B cell (primary cell): ENCODE data around the gene ARHGAP6. TPM values are rescaled to one million over a fixed set of nuclear protein-coding genes. Genes with fewer than 3 reads are reported as not detected.

Source experiments
- ATAC-seq: fragments of 200-7000 bp; cut with Tn5 transposase; one replicate; pipeline ENCODE4 v1.10.0; 2021; ENCODE audit warnings: low read depth, mild to moderate bottlenecking, moderate number of reproducible peaks, moderate library complexity
- CTCF ChIA-PET: fragments of 350-600 bp; sonication (Branson Sonifier 250); formaldehyde crosslinking; loops from one replicate; lab custom pipeline; 2021; ENCODE audit warnings: antibody characterized with exemption, inconsistent platforms; lab: Charles Lee
- POLR2A ChIA-PET: fragments of 350-600 bp; sonication (Branson Sonifier 250); formaldehyde crosslinking; loops from one replicate; lab custom pipeline; 2021; ENCODE audit warnings: antibody characterized with exemption; lab: Charles Lee
- DNase-seq: peaks from one replicate; pipeline ENCODE4 v3.0.0; 2013
- H2AFZ ChIP-seq: 2 replicates; pipeline ENCODE4 v1.6.1; 2012; ENCODE audit warnings: mild to moderate bottlenecking, low read depth, low read length; ENCODE audit not compliant: insufficient read depth, poor library complexity, severe bottlenecking
- H3K27ac ChIP-seq, 2 donors: 1 replicate in 1 of 2; 2 replicates in 1 of 2; pipeline ENCODE4 v1.5.1; 2012 to 2013; ENCODE audit warnings: low read length in 2 of 2, mild to moderate bottlenecking in 2 of 2, moderate library complexity in 1 of 2
- H3K27me3 ChIP-seq, 4 experiments: fragments of 200-600 bp in 1 of 4; sonication (generic) in 1 of 4; replicated peaks in 1 of 4; 1 replicate in 2 of 4; 2 replicates in 2 of 4; pipeline versions ENCODE4 v1.6.1 to v1.7.0; 2013 to 2016; ENCODE audit warnings: low read length in 3 of 4, mild to moderate bottlenecking in 2 of 4, mixed read lengths in 1 of 4, moderate library complexity in 1 of 4; ENCODE audit not compliant: insufficient read depth in 4 of 4, control insufficient read depth in 3 of 4; ENCODE audit errors: control extremely low read depth in 1 of 4
- H3K36me3 ChIP-seq, 2 experiments: replicated peaks in 1 of 2; 1 replicate in 1 of 2; 2 replicates in 1 of 2; pipeline versions ENCODE4 v1.6.1 to v1.7.1; 2013; ENCODE audit warnings: low read length in 1 of 2; ENCODE audit not compliant: insufficient read depth in 2 of 2, control insufficient read depth in 1 of 2; ENCODE audit errors: control extremely low read depth in 1 of 2, extremely low read depth in 1 of 2
- H3K4me1 ChIP-seq, 2 donors: fragments of 200-600 bp in 1 of 2; sonication (generic) in 1 of 2; 1 replicate in 1 of 2; 2 replicates in 1 of 2; pipeline versions ENCODE4 v1.5.1 to v1.6.1; 2013 to 2017; ENCODE audit warnings: low read length in 2 of 2; ENCODE audit not compliant: control insufficient read depth in 2 of 2, insufficient read depth in 2 of 2
- H3K4me2 ChIP-seq: replicated peaks from 2 replicates; pipeline ENCODE3; 2012; ENCODE audit warnings: mild to moderate bottlenecking, low read depth, low read length; ENCODE audit not compliant: poor library complexity, severe bottlenecking
- H3K4me3 ChIP-seq, 5 experiments: fragments of 200-600 bp in 1 of 5; sonication (generic) in 1 of 5; 1 replicate in 3 of 5; 2 replicates in 2 of 5; pipeline versions ENCODE4 v1.5.1 to v1.7.0; 2011 to 2016; ENCODE audit warnings: low read length in 4 of 5, mild to moderate bottlenecking in 4 of 5, low read depth in 2 of 5, control low read depth in 1 of 5, moderate library complexity in 1 of 5; ENCODE audit not compliant: insufficient read depth in 1 of 5; ENCODE audit errors: control extremely low read depth in 1 of 5, extremely low read depth in 1 of 5
- H3K79me2 ChIP-seq: fragments of 200-600 bp; sonication (generic); one replicate; pipeline ENCODE4 v1.6.0; 2016; ENCODE audit warnings: low read length; ENCODE audit not compliant: control insufficient read depth, insufficient read depth
- H3K9ac ChIP-seq: fragments of 200-600 bp; sonication (generic); 2 replicates; pipeline ENCODE4 v1.6.1; 2017; ENCODE audit warnings: mild to moderate bottlenecking, low read length, moderate library complexity
- H3K9me3 ChIP-seq, 3 donors: one replicate each; pipeline versions ENCODE4 v1.6.1 to v1.7.1; 2013; ENCODE audit warnings: low read length in 2 of 3; ENCODE audit not compliant: control insufficient read depth in 2 of 3, insufficient read depth in 1 of 3; ENCODE audit errors: control extremely low read depth in 1 of 3
- H4K20me1 ChIP-seq: 2 replicates; pipeline ENCODE4 v1.6.0; 2012; ENCODE audit warnings: mild to moderate bottlenecking, low read length; ENCODE audit not compliant: insufficient read depth, control insufficient read depth, poor library complexity, severe bottlenecking
- H3K27ac Mint-ChIP-seq: one replicate; pipeline ENCODE4 v1.8.0; 2021; ENCODE audit warnings: mixed read lengths
- H3K27me3 Mint-ChIP-seq: one replicate; pipeline ENCODE4 v1.8.0; 2021; ENCODE audit warnings: mixed read lengths
- H3K4me1 Mint-ChIP-seq: one replicate; pipeline ENCODE4 v1.8.0; 2021; ENCODE audit warnings: mixed read lengths
- H3K4me3 Mint-ChIP-seq: one replicate; pipeline ENCODE4 v1.8.0; 2021; ENCODE audit warnings: mixed read lengths
- H3K9me3 Mint-ChIP-seq: one replicate; pipeline ENCODE4 v1.8.0; 2022; ENCODE audit warnings: mixed read lengths; ENCODE audit not compliant: insufficient read depth
- EZH2 ChIP-seq: IDR thresholded peaks from 2 replicates; pipeline ENCODE4 v1.6.1; 2012; ENCODE audit warnings: borderline replicate concordance, low read depth, mild to moderate bottlenecking, moderate library complexity, low read length; ENCODE audit not compliant: insufficient read depth, poor library complexity, severe bottlenecking
- WGBS: methylation state at CpG from one replicate; pipeline ENCODE4 v1.1.5; 2013; ENCODE audit warnings: missing lambda C conversion rate; ENCODE audit not compliant: insufficient coverage; 5-methylcytosine and 5-hydroxymethylcytosine counted together
- intact Hi-C: fragments of 100-400 bp; cut with micrococcal nuclease; formaldehyde crosslinking; loops from one replicate; pipeline ENCODE4 v1.10.0; 2022
- polyA plus RNA-seq: library from polyadenylated mRNA; depleted of rRNA; stranded (reverse); fragments of >200 nt; gene quantifications from 2 replicates; pipeline ENCODE4 v1.2.3, GENCODE V29; 2012
- total RNA-seq, 2 donors: library from RNA; stranded (reverse); fragments of 120-200 nt in 1 of 2; gene quantifications; 1 replicate in 1 of 2; 2 replicates in 1 of 2; pipeline versions ENCODE4 v1.2.3 to v1.2.4, GENCODE V29; 2013 to 2022
- TF ChIP-seq, protein P1 (sequence below): fragments of 200-600 bp; IDR thresholded peaks from one replicate; pipeline ENCODE4 v1.8.0; 2022; ENCODE audit warnings: antibody characterized with exemption, mild to moderate bottlenecking

The ARHGAP6 gene
- total and polyA plus RNA-seq, 2 donors (not counting 1 experiment from before 2014, with no cell fraction given) = 1.6 to 2.6 TPM

DNA sequence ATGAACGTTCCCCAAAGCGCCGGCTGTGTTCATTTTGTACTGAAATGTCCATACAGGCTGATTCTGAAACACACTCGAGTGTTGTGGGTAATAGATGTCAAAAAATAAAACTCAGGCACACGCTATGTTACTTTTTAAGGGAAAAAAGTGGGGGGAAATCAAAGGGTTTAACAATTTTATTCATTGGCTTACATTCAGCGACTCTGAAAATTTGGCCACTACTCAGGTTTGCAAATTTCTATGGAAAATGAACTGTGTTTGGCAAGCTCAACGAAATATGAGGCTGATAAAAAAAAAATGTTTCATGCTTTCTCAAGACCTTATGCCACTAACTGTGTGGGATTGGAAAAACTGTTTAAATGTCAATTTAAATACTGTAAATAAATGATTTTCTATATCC, 354.0 kb downstream of the ARHGAP6 start:
- POLR2A ChIA-PET = no interaction called here

DNA sequence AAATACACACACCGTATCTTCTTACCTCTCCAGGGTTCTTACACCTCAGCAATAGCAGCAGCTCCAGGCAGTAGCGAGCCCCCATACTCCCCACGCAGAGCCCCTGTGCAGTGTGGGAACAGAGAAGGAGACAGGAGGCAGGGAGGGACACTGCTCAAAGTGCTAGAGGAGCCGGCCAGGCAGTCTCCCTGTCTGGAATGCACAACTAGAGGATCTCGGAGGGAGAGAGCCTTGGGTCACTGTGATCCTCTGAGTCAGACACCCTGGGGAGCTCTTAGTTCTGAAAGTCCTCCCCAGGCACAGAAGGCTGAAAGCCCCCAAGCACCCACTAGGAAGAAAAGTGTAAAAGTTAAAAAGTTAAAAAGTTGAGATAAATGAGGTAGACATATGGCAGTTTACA, 356.5 kb downstream of the ARHGAP6 start:
- whole genome bisulfite sequencing = 100% methylated on average over 2 of the region's 5 CpGs
- Histone ChIP-seq H3K4me2 (no peak overlapping the region), H3K27ac (no peak overlapping the region), H3K9ac (no peak overlapping the region), H3K79me2 (no peaks in the 10 kb centered on the region), H3K9me3 (no peaks in the 10 kb centered on the region), H3K4me3 (no peak overlapping the region), H3K27me3 (no peaks in the 10 kb centered on the region), H4K20me1 (no peaks in the 10 kb centered on the region), H2AFZ (no peak overlapping the region), H3K4me1 (no peaks in the 10 kb centered on the region), H3K36me3 (no peaks in the 10 kb centered on the region)
- CTCF ChIA-PET = no interaction called here
- no peak overlapping the region for H3K27ac Mint-ChIP-seq
- no peaks in the 10 kb centered on the region for H3K4me1 Mint-ChIP-seq
- intact Hi-C loops = no loop called here
- POLR2A ChIA-PET = no interaction called here
- ATAC-seq (no peak), DNase-seq (no peak)
- TF ChIP-seq, protein P1, sequence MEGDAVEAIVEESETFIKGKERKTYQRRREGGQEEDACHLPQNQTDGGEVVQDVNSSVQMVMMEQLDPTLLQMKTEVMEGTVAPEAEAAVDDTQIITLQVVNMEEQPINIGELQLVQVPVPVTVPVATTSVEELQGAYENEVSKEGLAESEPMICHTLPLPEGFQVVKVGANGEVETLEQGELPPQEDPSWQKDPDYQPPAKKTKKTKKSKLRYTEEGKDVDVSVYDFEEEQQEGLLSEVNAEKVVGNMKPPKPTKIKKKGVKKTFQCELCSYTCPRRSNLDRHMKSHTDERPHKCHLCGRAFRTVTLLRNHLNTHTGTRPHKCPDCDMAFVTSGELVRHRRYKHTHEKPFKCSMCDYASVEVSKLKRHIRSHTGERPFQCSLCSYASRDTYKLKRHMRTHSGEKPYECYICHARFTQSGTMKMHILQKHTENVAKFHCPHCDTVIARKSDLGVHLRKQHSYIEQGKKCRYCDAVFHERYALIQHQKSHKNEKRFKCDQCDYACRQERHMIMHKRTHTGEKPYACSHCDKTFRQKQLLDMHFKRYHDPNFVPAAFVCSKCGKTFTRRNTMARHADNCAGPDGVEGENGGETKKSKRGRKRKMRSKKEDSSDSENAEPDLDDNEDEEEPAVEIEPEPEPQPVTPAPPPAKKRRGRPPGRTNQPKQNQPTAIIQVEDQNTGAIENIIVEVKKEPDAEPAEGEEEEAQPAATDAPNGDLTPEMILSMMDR = no peak
- no peak for TF ChIP-seq EZH2
- H3K27me3 Mint-ChIP-seq = peaks cover 8% of the 10 kb centered on the region
- no peak overlapping the region for H3K4me3 Mint-ChIP-seq
- H3K9me3 Mint-ChIP-seq = no peaks in the 10 kb centered on the region

More for the DNA sequence above, 354.0 kb downstream of the ARHGAP6 start:
- H3K9me3 ChIP-seq = no peaks in the 10 kb centered on the region
- no peak overlapping the region for H3K27ac ChIP-seq
- no peaks in the 10 kb centered on the region for H4K20me1 ChIP-seq
- H3K4me3 ChIP-seq = no peak overlapping the region
- H3K4me3 Mint-ChIP-seq = no peak overlapping the region
- H2AFZ ChIP-seq = no peak overlapping the region
- no peak overlapping the region for H3K27ac Mint-ChIP-seq
- no peaks in the 10 kb centered on the region for H3K4me1 ChIP-seq
- ATAC-seq (no peak), DNase-seq (no peak)
- H3K36me3 ChIP-seq = no peaks in the 10 kb centered on the region
- H3K27me3 Mint-ChIP-seq = peaks cover 8% of the 10 kb centered on the region
- H3K27me3 ChIP-seq = no peaks in the 10 kb centered on the region
- no peaks in the 10 kb centered on the region for H3K4me1 Mint-ChIP-seq
- CTCF ChIA-PET = no interaction called here
- no peak overlapping the region for H3K9ac ChIP-seq
- WGBS = no CpG with 5 or more reads among the region's 7 CpGs
- TF ChIP-seq EZH2 = no peak
- TF ChIP-seq, protein P1 = no peak
- H3K4me2 ChIP-seq = no peak overlapping the region
- no peaks in the 10 kb centered on the region for H3K9me3 Mint-ChIP-seq
- H3K79me2 ChIP-seq = no peaks in the 10 kb centered on the region
- intact Hi-C loops = no loop called here
